Right renal pelvis (tissue), 4 donors: ENCODE data around the gene ACR. TPM values are rescaled to one million over a fixed set of nuclear protein-coding genes. Genes with fewer than 3 reads are reported as not detected.
"Not testable (repeated sequence)": the region's sequence is repeated elsewhere in the genome, so short reads cannot be mapped to it uniquely, and the experiment has no call there.

Source experiments
- DNase-seq, 4 donors: peaks; one replicate each; pipeline ENCODE4 v3.0.0-alpha.2; 2013; ENCODE audit warnings: low read depth in 4 of 4, low spot score in 3 of 4, missing footprints in 1 of 4
- polyA plus RNA-seq, 4 donors: library from polyadenylated mRNA; unstranded; fragments of 120-200 nt; gene quantifications; one replicate each; pipeline ENCODE4 v1.2.1, GENCODE V29; 2013; ENCODE audit not compliant: insufficient read length in 4 of 4

Gene ACR
- polyA plus RNA-seq, 4 donors = 0.46 to 0.77 (median 0.55) TPM

GRCh38 chr22:50761829-50762228 lies 23.8 kb downstream of the ACR start:
- not testable (repeated sequence) for DNase-seq

- not testable (repeated sequence) for DNase-seq
Observed at GRCh38 chr22:50764288-50764687, 26.3 kb downstream of the ACR start.

DNA sequence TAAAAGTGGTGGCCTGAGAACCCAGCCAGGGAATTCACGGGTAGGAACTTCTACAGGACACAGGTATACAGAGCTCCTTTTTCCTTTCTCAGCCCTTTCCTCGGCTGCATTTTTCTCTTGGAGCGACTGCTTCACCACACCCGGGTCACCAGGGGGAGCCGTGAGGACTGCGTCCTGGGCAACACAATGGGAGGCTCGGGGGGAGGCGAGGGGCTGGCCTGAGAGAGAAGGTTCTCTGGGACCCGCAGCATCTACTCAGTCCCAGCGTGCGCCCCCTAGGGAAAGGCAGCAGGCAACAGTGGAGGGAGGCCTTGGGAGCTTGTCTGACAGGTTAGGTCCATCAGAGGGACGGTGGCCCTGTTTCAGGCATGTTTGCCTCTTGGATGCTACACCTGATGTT lies 37.1 kb downstream of the ACR start:
- DNase-seq = peak; percentile 16 to 57 (median 36)

GRCh38 chr22:50777631-50778030 lies 39.6 kb downstream of the ACR start:
- DNase-seq = not testable (repeated sequence)

GRCh38 chr22:50780244-50780643 lies 42.2 kb downstream of the ACR start:
- not testable (repeated sequence) for DNase-seq

GRCh38 chr22:50782253-50782652 lies 44.2 kb downstream of the ACR start:
- not testable (repeated sequence) for DNase-seq

DNA sequence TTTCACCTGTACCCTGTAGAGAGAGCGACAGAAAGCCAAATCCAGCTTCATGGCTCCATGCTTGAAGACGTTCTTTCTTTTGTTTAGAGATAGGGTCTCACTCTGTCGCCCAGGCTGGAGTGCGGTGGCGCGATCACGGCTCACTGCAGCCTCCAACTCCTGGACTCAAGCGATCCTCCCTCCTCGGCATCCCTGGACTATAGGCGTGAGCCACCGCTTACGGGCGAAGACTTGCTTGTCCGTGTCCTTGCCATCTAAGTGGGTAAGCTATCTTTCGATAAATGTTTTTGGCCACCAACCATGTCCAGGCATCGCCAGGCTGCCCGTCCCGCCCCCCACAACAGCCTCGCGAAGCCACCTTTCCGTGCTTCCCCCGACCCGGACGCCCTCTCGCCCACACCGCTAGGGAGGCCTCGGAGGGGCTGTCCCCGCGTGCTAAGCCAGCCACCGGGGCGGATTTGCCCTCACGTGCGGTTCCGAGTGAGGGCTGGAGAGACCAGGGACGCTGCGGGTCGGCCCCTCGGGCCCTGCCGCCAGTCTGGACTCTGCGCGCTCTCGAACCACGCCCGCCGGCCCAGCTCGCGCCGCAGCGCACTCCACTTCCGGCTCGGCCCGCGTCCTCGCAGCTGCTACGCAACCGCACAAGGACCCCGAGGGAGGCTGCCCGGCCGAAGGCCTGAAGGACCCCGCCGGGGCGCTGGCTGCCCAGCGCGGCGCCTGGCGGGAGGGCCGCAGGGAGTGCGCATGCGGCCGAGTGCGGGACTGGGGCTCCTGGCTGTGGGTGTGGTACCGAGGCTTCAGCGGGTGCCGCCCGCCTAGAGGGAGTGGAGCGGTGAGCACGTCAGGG lies 45.3 kb downstream of the ACR start, which contains the start of gene RABL2B:
Gene RABL2B, minus strand, starts transcription at position 604 of the 847 bp plus-strand sequence. CDS start 1,342 bp downstream, outside the sequence.
- peak; percentile 67 to 79 (median 72) for DNase-seq

- DNase-seq = not testable (repeated sequence)
Observed at GRCh38 chr22:50783880-50784276, 45.9 kb downstream of the ACR start.

DNA sequence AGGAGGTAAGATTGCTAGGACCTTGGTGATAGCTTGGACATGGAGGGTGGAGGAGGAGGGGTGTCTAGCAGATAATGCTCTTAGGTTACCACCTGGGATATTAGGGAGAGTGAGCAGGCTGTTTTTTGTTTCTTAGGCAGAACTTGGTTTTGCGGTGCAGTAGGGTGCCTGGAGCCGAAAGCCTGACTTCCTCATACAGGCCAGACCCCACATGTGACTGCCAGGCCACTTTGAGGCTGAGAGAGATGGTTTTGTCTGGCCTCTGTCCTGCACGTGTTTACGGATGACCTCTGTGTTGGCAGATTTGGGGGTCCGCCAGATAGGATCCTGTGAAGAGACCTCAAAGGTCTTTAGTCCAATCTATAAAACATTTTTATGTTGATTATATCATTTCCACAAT lies 47.3 kb downstream of the ACR start:
- DNase-seq = not testable (repeated sequence)

DNA sequence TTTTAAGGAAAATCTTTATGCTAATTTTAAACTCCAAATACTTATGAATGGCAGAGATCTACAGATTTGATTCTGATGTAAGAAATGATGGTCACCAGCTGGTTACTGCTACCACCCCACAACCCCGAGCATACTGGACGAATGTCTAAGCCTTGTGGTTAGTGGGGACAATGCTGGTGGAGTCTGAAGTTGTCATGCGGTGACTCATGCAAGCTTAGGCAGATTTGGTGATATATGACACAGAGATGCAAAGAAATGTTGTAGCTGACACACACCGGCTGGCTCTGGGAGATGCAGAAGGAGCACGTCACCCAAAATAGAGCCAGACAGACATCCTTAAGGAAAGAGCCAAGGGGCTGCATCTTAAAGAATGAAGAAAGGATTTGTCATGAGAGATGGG lies 48.9 kb downstream of the ACR start:
- DNase-seq = not testable (repeated sequence)

Other genes starting within 250 kb of the ACR start
- gene LMF2, start 230.5 kb upstream of the ACR start, polyA plus RNA-seq = 10 to 100 TPM; 40.4 to 61.4 (median 41.9) TPM
- gene NCAPH2, start 230.0 kb upstream of the ACR start, polyA plus RNA-seq = 10 to 100 TPM; 36.1 to 54.1 (median 43.8) TPM
- 1 to 10 TPM in 1 of 4 donors, under 1 TPM in 2, not detected in 1; 0.24 to 5.8 (median 0.37) TPM for gene SCO2, start 212.6 kb upstream of the ACR start, polyA plus RNA-seq
- gene TYMP, start 208.2 kb upstream of the ACR start, polyA plus RNA-seq = 1 to 10 TPM; 1.1 to 2.5 (median 1.3) TPM
- gene KLHDC7B, start 192.3 kb upstream of the ACR start, polyA plus RNA-seq = under 1 TPM; 0.07 to 0.46 (median 0.18) TPM
- under 1 TPM in 1 of 4 donors, not detected in 3; 0.57 TPM for gene SYCE3, start 175.3 kb upstream of the ACR start, polyA plus RNA-seq
- 10 to 100 TPM; 10.2 to 16.7 (median 10.8) TPM for gene CPT1B, start 159.8 kb upstream of the ACR start, polyA plus RNA-seq
- gene CHKB, start 155.4 kb upstream of the ACR start, polyA plus RNA-seq = 10 to 100 TPM; 81.3 to 86.7 (median 85.1) TPM
- gene MAPK8IP2, start 137.4 kb upstream of the ACR start, polyA plus RNA-seq = 1 to 10 TPM in 1 of 4 donors, under 1 TPM in 3; 0.59 to 1.3 (median 0.63) TPM
- gene ARSA, start 110.1 kb upstream of the ACR start, polyA plus RNA-seq = 10 to 100 TPM; 14.1 to 21.0 (median 16.6) TPM
- 10 to 100 TPM; 13.3 to 23.2 (median 17.4) TPM for gene SHANK3, start 65.4 kb upstream of the ACR start, polyA plus RNA-seq
- gene RABL2B, start 45.4 kb downstream of the ACR start, polyA plus RNA-seq = 10 to 100 TPM; 48.2 to 70.8 (median 50.7) TPM